ENCODE measurements around the gene SLC23A3.

Gene SLC23A3

DNA sequence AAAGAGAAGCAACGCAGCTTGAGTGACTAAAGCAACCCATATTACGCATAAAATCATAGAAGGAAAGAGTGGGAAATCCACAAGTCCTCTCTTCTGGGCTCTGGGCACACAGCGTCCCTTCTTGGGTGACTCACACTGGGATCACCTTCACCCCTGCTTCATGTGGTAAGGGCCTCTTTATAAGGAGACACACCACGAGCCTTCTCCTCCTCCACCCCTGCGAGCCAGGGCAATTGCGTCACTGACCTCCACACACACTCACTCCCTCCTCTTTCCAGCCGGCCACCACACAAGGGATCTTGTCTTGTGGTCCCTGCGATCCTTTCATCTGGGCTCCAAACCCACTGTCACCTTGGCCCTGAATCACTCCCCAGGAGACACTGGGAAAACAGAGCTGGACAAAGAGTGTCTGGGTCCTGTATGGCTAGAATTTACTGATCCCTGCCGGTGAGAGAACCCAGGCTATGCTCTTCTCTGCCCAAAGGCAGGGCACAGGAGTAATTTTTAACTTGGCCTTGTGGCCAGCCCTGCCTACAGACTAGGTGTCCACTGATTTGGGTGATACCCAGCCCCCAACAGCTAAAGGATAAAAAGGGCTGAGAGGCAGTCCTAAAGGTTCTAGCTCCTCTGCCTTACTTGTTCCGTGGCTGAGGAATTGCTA is 44.5 kb downstream of the SLC23A3 start:
- H3K27ac ChIP-seq, result no peak overlapping the region
- DNase-seq, result no peak
- no peak for TF ChIP-seq CTCF (IDR thresholded peaks at IDR 0.05; ENCODE audit: low read depth, low read length)
- no peaks in the 10 kb centered on the region; the same call in 1 of the 2 replicates for H3K36me3 ChIP-seq
- no peak overlapping the region for H3K4me3 ChIP-seq (ENCODE audit: low read depth, low read length)
- H3K9me3 ChIP-seq (ENCODE audit: severe bottlenecking), result no peaks in the 10 kb centered on the region
- no peaks in the 10 kb centered on the region for H3K27me3 ChIP-seq (ENCODE audit: insufficient read depth, low read depth, severe bottlenecking)

DNA sequence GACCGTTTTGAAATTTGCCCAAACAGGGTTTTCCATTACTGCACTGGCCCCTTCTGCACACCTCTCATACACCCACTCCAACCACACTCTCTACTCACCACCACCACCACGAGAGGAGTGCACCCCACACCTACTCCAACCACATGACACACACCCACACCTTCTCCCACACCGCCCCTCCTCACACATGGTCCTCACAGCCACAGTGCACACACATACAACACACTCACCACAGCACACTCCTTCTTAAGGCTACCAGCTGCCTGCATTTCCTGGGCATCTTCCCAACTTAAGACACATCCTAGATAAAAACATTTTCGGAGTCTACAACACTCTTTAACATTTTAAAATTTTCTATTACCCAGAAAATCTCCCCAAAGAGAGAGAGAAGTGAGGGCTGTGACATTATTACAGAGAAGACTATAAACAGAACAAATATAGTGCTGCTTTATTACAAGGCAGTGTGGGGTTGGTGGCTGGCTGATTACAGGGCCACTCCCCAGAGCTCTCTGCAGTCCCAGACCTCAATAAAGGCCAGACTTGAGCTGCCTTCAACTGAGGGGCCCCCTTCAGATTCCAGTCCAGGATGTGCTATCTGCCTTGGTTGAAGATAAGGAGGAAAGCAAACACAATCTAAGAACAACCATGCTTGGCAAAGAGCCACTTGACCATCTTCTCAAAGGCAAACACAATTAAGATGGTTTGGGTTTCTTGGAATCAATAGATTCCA is 45.3 kb downstream of the SLC23A3 start:
- no peak overlapping the region for H3K27ac ChIP-seq
- no peaks in the 10 kb centered on the region for H3K36me3 ChIP-seq
- no peak for TF ChIP-seq CTCF (IDR thresholded peaks at IDR 0.05; ENCODE audit: low read depth, low read length)
- H3K27me3 ChIP-seq (ENCODE audit: insufficient read depth, low read depth, severe bottlenecking), result no peaks in the 10 kb centered on the region
- DNase-seq, result no peak
- no peak overlapping the region for H3K4me3 ChIP-seq (ENCODE audit: low read depth, low read length)
- no peaks in the 10 kb centered on the region for H3K9me3 ChIP-seq (ENCODE audit: severe bottlenecking)

DNA sequence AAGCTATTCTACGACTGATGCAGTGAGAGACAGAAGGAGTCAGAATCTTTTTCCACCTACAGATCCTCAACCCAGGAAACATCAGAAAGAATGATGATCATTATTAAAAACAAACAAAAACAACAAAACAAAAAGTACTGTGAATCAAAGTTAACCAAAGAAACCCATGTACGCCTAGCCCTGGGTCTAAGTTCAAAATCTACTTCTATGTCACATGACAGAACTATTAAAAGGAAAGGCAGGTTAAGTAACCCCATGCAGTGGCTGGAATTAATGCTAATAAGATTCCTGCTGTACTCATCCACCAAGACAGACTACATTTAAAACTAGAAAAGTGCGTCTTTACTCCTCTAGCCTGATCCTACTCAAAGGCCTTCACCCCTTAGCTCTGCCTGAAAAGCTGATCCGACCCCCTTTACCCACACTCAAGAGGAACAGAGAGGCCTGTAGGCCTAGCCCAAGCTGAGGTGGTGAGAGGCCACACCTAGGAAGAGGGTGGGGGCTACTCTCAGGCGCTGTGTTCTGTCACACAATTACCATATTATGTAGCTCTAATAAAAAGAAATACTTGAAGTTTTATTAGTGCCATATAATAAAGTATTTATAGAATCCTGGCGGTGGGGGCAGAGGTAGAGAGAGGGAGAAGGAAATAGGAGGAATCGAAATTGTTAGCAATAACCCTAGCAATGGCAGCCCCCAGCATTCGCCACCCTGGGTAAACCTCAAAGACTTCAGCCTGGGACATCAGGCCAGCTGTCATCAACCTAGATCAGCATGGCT is 46.3 kb downstream of the SLC23A3 start:
- Histone ChIP-seq H3K27ac (no peak overlapping the region), H3K36me3 (no peaks in the 10 kb centered on the region), H3K9me3 (ENCODE audit: severe bottlenecking) (no peaks in the 10 kb centered on the region), H3K4me3 (ENCODE audit: low read depth, low read length) (no peak overlapping the region), H3K27me3 (ENCODE audit: insufficient read depth, low read depth, severe bottlenecking) (no peaks in the 10 kb centered on the region)
- DNase-seq, result no peak
- no peak for TF ChIP-seq CTCF (IDR thresholded peaks at IDR 0.05; ENCODE audit: low read depth, low read length)

- Histone ChIP-seq H3K9me3 (ENCODE audit: severe bottlenecking) (no peaks in the 10 kb centered on the region), H3K4me3 (ENCODE audit: low read depth, low read length) (no peak overlapping the region), H3K27me3 (ENCODE audit: insufficient read depth, low read depth, severe bottlenecking) (no peaks in the 10 kb centered on the region), H3K36me3 (no peaks in the 10 kb centered on the region), H3K27ac (no peak overlapping the region)
- no peak for TF ChIP-seq CTCF (IDR thresholded peaks at IDR 0.05; ENCODE audit: low read depth, low read length)
- DNase-seq, result no peak
Measured at GRCh38 chr2:219122202-219122980, 47.4 kb downstream of the SLC23A3 start.

DNA sequence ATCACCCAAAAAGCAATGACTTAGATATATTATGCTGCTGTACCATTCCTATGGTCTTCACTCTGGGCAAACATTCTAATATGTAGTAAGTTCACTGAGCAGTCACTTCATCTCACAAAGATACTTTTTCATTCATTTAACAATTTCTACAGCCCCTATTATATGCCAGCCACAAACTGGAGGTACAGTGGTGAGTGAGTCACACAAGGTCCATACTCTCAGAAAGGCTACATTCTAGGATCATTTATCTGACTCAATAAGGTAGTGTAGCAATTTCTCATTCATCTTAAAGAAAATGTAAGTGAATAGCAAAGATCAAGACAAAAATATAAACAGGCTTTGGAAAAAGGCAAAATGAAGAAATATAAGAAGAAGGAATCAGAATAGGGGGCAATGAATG is 49.7 kb downstream of the SLC23A3 start:
- Histone ChIP-seq H3K27ac (no peak overlapping the region), H3K27me3 (ENCODE audit: insufficient read depth, low read depth, severe bottlenecking) (no peaks in the 10 kb centered on the region), H3K36me3 (no peaks in the 10 kb centered on the region), H3K9me3 (ENCODE audit: severe bottlenecking) (no peaks in the 10 kb centered on the region), H3K4me3 (ENCODE audit: low read depth, low read length) (no peak overlapping the region)
- TF ChIP-seq CTCF (IDR thresholded peaks at IDR 0.05; ENCODE audit: low read depth, low read length), result no peak
- DNase-seq, result no peak

Data from WERI-Rb-1 (cell line).